ENCODE data around the gene CAPN10. TPM values are rescaled to one million over a fixed set of nuclear protein-coding genes. Genes with fewer than 3 reads are reported as not detected.
"Not testable (repeated sequence)": the region's sequence is repeated elsewhere in the genome, so short reads cannot be mapped to it uniquely, and the experiment has no call there.

Gene CAPN10
- total RNA-seq, 1 donor from 2014 or later = 67.2 TPM

GRCh38 chr2:240614391-240614790, 27.9 kb downstream of the CAPN10 start:
- Mint-ChIP-seq H3K9me3 (ENCODE audit: low read depth) (peaks cover 14% of the 10 kb centered on the region), H3K4me1 (ENCODE audit: low read depth) (no peaks in the 10 kb centered on the region), H3K4me3 (ENCODE audit: low read depth) (no peak overlapping the region), H3K36me3 (ENCODE audit: insufficient read depth) (peaks cover 22% of the 10 kb centered on the region), H3K27ac (no peak overlapping the region), H3K27me3 (no peaks in the 10 kb centered on the region)
- DNase-seq (ENCODE audit: low spot score, unreplicated experiment) = no peak
- no peak for TF ChIP-seq CTCF (IDR thresholded peaks at IDR 0.05; ENCODE audit: unreplicated experiment)

- Mint-ChIP-seq H3K27ac (no peak overlapping the region), H3K27me3 (no peaks in the 10 kb centered on the region), H3K9me3 (ENCODE audit: low read depth) (peaks cover 14% of the 10 kb centered on the region), H3K4me1 (ENCODE audit: low read depth) (no peaks in the 10 kb centered on the region), H3K36me3 (ENCODE audit: insufficient read depth) (peaks cover 22% of the 10 kb centered on the region), H3K4me3 (ENCODE audit: low read depth) (no peak overlapping the region)
- no peak for DNase-seq (ENCODE audit: low spot score, unreplicated experiment)
- no peak for TF ChIP-seq CTCF (IDR thresholded peaks at IDR 0.05; ENCODE audit: unreplicated experiment)
These were observed 28.9 kb downstream of the CAPN10 start for GRCh38 chr2:240615396-240615795.

- no peak for TF ChIP-seq CTCF (IDR thresholded peaks at IDR 0.05; ENCODE audit: unreplicated experiment)
- Mint-ChIP-seq H3K27me3 (no peaks in the 10 kb centered on the region), H3K4me3 (ENCODE audit: low read depth) (no peak overlapping the region), H3K4me1 (ENCODE audit: low read depth) (no peaks in the 10 kb centered on the region), H3K36me3 (ENCODE audit: insufficient read depth) (peaks cover 22% of the 10 kb centered on the region), H3K27ac (no peak overlapping the region), H3K9me3 (ENCODE audit: low read depth) (peaks cover 14% of the 10 kb centered on the region)
- no peak for DNase-seq (ENCODE audit: low spot score, unreplicated experiment)
These were observed 29.4 kb downstream of the CAPN10 start for GRCh38 chr2:240615820-240616547.

GRCh38 chr2:240616860-240617666, 30.5 kb downstream of the CAPN10 start:
- H3K4me1 Mint-ChIP-seq (ENCODE audit: low read depth); H3K4me3 Mint-ChIP-seq (ENCODE audit: low read depth); DNase-seq (ENCODE audit: low spot score, unreplicated experiment); H3K27ac Mint-ChIP-seq; H3K27me3 Mint-ChIP-seq: not testable (repeated sequence)
- Mint-ChIP-seq H3K36me3 (ENCODE audit: insufficient read depth) (peaks cover 15% of the 10 kb centered on the region), H3K9me3 (ENCODE audit: low read depth) (peaks cover 14% of the 10 kb centered on the region)

GRCh38 chr2:240618776-240619175, 32.2 kb downstream of the CAPN10 start:
- DNase-seq (ENCODE audit: low spot score, unreplicated experiment) = no peak
- Mint-ChIP-seq H3K4me1 (ENCODE audit: low read depth) (no peaks in the 10 kb centered on the region), H3K36me3 (ENCODE audit: insufficient read depth) (peaks cover 18% of the 10 kb centered on the region), H3K4me3 (ENCODE audit: low read depth) (no peak overlapping the region), H3K27me3 (no peaks in the 10 kb centered on the region), H3K27ac (no peak overlapping the region), H3K9me3 (ENCODE audit: low read depth) (peaks cover 14% of the 10 kb centered on the region)
- TF ChIP-seq CTCF (IDR thresholded peaks at IDR 0.05; ENCODE audit: unreplicated experiment) = no peak
